CD4-positive, alpha-beta T cell (primary cell): ENCODE data around the gene TMEM115. TPM values are rescaled to one million over a fixed set of nuclear protein-coding genes. Genes with fewer than 3 reads are reported as not detected.

ENCODE experiments used
- ATAC-seq: fragments of 200-7000 bp; cut with Tn5 transposase; one replicate; pipeline ENCODE4 v1.10.0; 2022; ENCODE audit warnings: mild to moderate bottlenecking; ENCODE audit not compliant: poor library complexity
- CTCF ChIA-PET: fragments of 350-600 bp; sonication (Branson Sonifier 250); formaldehyde crosslinking; loops from one replicate; lab custom pipeline; 2021; ENCODE audit warnings: antibody characterized with exemption, inconsistent platforms; lab: Charles Lee
- POLR2A ChIA-PET: fragments of 350-600 bp; sonication (Branson Sonifier 250); formaldehyde crosslinking; loops from one replicate; lab custom pipeline; 2021; ENCODE audit warnings: antibody characterized with exemption, inconsistent platforms; lab: Charles Lee
- DNase-seq, 14 experiments: peaks; one replicate each; pipeline ENCODE4 v3.0.0-alpha.2; 2013 to 2020; ENCODE audit warnings: mixed read lengths in 2 of 14
- H3K27ac ChIP-seq, 2 donors: one replicate each; pipeline versions ENCODE4 v1.5.1 to v1.7.0; 2013; ENCODE audit warnings: low read length in 2 of 2, low read depth in 1 of 2, mild to moderate bottlenecking in 1 of 2
- H3K27me3 ChIP-seq, 2 experiments: 1 replicate in 1 of 2; 2 replicates in 1 of 2; pipeline versions ENCODE4 v1.6.1 to v1.7.0; 2013; ENCODE audit warnings: low read length in 2 of 2, control low read depth in 1 of 2, mild to moderate bottlenecking in 1 of 2, moderate library complexity in 1 of 2; ENCODE audit not compliant: insufficient read depth in 2 of 2, control insufficient read depth in 1 of 2
- H3K36me3 ChIP-seq: one replicate; pipeline ENCODE4 v1.6.1; 2013; ENCODE audit warnings: low read length, control low read depth; ENCODE audit not compliant: insufficient read depth
- H3K4me1 ChIP-seq: one replicate; pipeline ENCODE4 v1.6.1; 2013; ENCODE audit warnings: low read length, control low read depth; ENCODE audit not compliant: insufficient read depth
- H3K4me3 ChIP-seq: one replicate; pipeline ENCODE4 v1.5.1; 2013; ENCODE audit warnings: mild to moderate bottlenecking, low read length, moderate library complexity
- H3K9me3 ChIP-seq, 2 experiments: 1 replicate in 1 of 2; 2 replicates in 1 of 2; pipeline versions ENCODE4 v1.6.1 to v1.7.0; 2013; ENCODE audit warnings: low read length in 2 of 2, mild to moderate bottlenecking in 2 of 2, control low read depth in 1 of 2, moderate library complexity in 1 of 2; ENCODE audit not compliant: control insufficient read depth in 1 of 2, insufficient read depth in 1 of 2
- H3K27ac Mint-ChIP-seq: one replicate; pipeline ENCODE4 v1.8.0; 2020; ENCODE audit warnings: mixed read lengths
- H3K27me3 Mint-ChIP-seq: one replicate; pipeline ENCODE4 v1.8.0; 2021; ENCODE audit warnings: mixed read lengths
- H3K36me3 Mint-ChIP-seq: one replicate; pipeline ENCODE4 v1.8.0; 2021; ENCODE audit warnings: low read depth, mixed read lengths
- H3K4me1 Mint-ChIP-seq: one replicate; pipeline ENCODE4 v1.8.0; 2021; ENCODE audit warnings: low read depth, mixed read lengths
- H3K4me3 Mint-ChIP-seq: one replicate; pipeline ENCODE4 v1.8.0; 2020; ENCODE audit warnings: mild to moderate bottlenecking, mixed read lengths
- H3K9me3 Mint-ChIP-seq: one replicate; pipeline ENCODE4 v1.8.0; 2020; ENCODE audit warnings: mixed read lengths
- CTCF ChIP-seq: fragments of 200-600 bp; IDR thresholded peaks from one replicate; pipeline ENCODE4 v1.8.0; 2022; ENCODE audit warnings: antibody characterized with exemption, mild to moderate bottlenecking
- intact Hi-C, 2 experiments: fragments of 100-400 bp; cut with DNase I in 1 of 2; cut with micrococcal nuclease in 1 of 2; formaldehyde crosslinking; loops; one replicate each; pipeline versions ENCODE4 v1.15.1 to v1.9.0; 2023 to 2025; cut with DNase I, micrococcal nuclease
- total RNA-seq, 174 experiments: library from RNA in 2 of 174; stranded (reverse) in 2 of 174; gene quantifications; one replicate each; pipeline ENCODE4 v1.2.3 and lab custom pipeline; 2021 to 2026

Gene TMEM115
- total RNA-seq, 2 experiments from 2014 or later: 19.0 to 19.9 TPM

- DNase-seq: no peak
- Histone ChIP-seq H3K4me1 (peaks cover 74% of the 10 kb centered on the region), H3K9me3 (no peaks in the 10 kb centered on the region), H3K27me3 (no peaks in the 10 kb centered on the region), H3K27ac (no peak overlapping the region), H3K36me3 (peaks cover 63% of the 10 kb centered on the region), H3K4me3 (no peak overlapping the region)
- Mint-ChIP-seq H3K9me3 (no peaks in the 10 kb centered on the region), H3K27ac (no peak overlapping the region), H3K4me3 (peak overlapping the region; percentile 37), H3K27me3 (no peaks in the 10 kb centered on the region), H3K36me3 (peaks cover 67% of the 10 kb centered on the region), H3K4me1 (peaks cover 63% of the 10 kb centered on the region)
- ChIA-PET POLR2A (interaction anchor here (1.2 to 6.4 kb wide), 3 partner anchors 11 to 61 kb away, joined by 3 to 57 read pairs (median 9); partner anchors contain the start of gene RASSF1), CTCF (no interaction called here)
- intact Hi-C loops: loop anchor here in 1 of 2 experiments (5.0 kb wide), 2 partner anchors 1038 to 1148 kb away; partner anchors contain the start of genes DCAF1 and RBM15B
- no peak for TF ChIP-seq CTCF
- no peak for ATAC-seq
Observed at GRCh38 chr3:50354186-50354764, 5.0 kb downstream of the TMEM115 start.

GRCh38 chr3:50353245-50354004, 5.9 kb downstream of the TMEM115 start:
- peaks cover 67% of the 10 kb centered on the region for H3K36me3 Mint-ChIP-seq
- intact Hi-C loops: loop anchor here in 1 of 2 experiments (5.0 kb wide), 2 partner anchors 1039 to 1149 kb away; partner anchors contain the start of genes DCAF1 and RBM15B
- DNase-seq (no peak), ATAC-seq (no peak)
- H3K27me3 Mint-ChIP-seq: no peaks in the 10 kb centered on the region
- Histone ChIP-seq H3K36me3 (peaks cover 67% of the 10 kb centered on the region), H3K4me1 (peaks cover 74% of the 10 kb centered on the region), H3K27ac (no peak overlapping the region), H3K4me3 (no peak overlapping the region), H3K27me3 (no peaks in the 10 kb centered on the region), H3K9me3 (no peaks in the 10 kb centered on the region)
- POLR2A ChIA-PET: interaction anchor here (1.2 to 6.4 kb wide), 4 partner anchors 12 to 61 kb away, joined by 3 to 57 read pairs (median 26); partner anchors contain the start of genes HYAL3, NAA80 and RASSF1
- no peaks in the 10 kb centered on the region for H3K9me3 Mint-ChIP-seq
- peak overlapping the region; percentile 49 for H3K4me3 Mint-ChIP-seq
- H3K27ac Mint-ChIP-seq: peak overlapping the region; percentile 53
- CTCF ChIA-PET: interaction anchor here (1.1 kb wide), 1 partner anchor 12 kb away, joined by 3 read pairs; no protein-coding TSS in a partner anchor
- peaks cover 64% of the 10 kb centered on the region for H3K4me1 Mint-ChIP-seq
- no peak for TF ChIP-seq CTCF

GRCh38 chr3:50352781-50353180, 6.5 kb downstream of the TMEM115 start:
- TF ChIP-seq CTCF: no peak
- peaks cover 74% of the 10 kb centered on the region for H3K4me1 ChIP-seq
- Mint-ChIP-seq H3K27ac (peak overlapping the region; percentile 53), H3K36me3 (peaks cover 67% of the 10 kb centered on the region), H3K9me3 (no peaks in the 10 kb centered on the region), H3K4me3 (peak overlapping the region; percentile 49), H3K27me3 (no peaks in the 10 kb centered on the region), H3K4me1 (peaks cover 64% of the 10 kb centered on the region)
- ATAC-seq (no peak), DNase-seq (peak in 2 of 14 experiments; percentile 49 to 58)
- peaks cover 72% of the 10 kb centered on the region for H3K36me3 ChIP-seq
- POLR2A ChIA-PET: interaction anchor here (2.5 to 6.4 kb wide), 3 partner anchors 13 to 54 kb away, joined by 9 to 57 read pairs (median 42); partner anchors contain the start of genes HYAL3, NAA80 and RASSF1
- no peak overlapping the region for H3K4me3 ChIP-seq
- intact Hi-C loops: loop anchor here in 1 of 2 experiments (5.0 kb wide), 2 partner anchors 1040 to 1150 kb away; partner anchors contain the start of genes DCAF1 and RBM15B
- CTCF ChIA-PET: interaction anchor here (0.7 to 1.1 kb wide), 3 partner anchors 13 to 1039 kb away, joined by 3 read pairs; no protein-coding TSS in a partner anchor
- no peak overlapping the region for H3K27ac ChIP-seq
- H3K27me3 ChIP-seq: no peaks in the 10 kb centered on the region
- no peaks in the 10 kb centered on the region for H3K9me3 ChIP-seq
